GM12801 (cell line): ENCODE measurements around the gene RPRD2.

Experiments
- TF ChIP-seq, protein P1 (sequence below): IDR thresholded peaks from one replicate; pipeline ENCODE4 v1.5.1; 2011; ENCODE audit warnings: control low read depth; ENCODE audit not compliant: insufficient read length; ENCODE audit errors: extremely low read depth

Gene RPRD2

DNA sequence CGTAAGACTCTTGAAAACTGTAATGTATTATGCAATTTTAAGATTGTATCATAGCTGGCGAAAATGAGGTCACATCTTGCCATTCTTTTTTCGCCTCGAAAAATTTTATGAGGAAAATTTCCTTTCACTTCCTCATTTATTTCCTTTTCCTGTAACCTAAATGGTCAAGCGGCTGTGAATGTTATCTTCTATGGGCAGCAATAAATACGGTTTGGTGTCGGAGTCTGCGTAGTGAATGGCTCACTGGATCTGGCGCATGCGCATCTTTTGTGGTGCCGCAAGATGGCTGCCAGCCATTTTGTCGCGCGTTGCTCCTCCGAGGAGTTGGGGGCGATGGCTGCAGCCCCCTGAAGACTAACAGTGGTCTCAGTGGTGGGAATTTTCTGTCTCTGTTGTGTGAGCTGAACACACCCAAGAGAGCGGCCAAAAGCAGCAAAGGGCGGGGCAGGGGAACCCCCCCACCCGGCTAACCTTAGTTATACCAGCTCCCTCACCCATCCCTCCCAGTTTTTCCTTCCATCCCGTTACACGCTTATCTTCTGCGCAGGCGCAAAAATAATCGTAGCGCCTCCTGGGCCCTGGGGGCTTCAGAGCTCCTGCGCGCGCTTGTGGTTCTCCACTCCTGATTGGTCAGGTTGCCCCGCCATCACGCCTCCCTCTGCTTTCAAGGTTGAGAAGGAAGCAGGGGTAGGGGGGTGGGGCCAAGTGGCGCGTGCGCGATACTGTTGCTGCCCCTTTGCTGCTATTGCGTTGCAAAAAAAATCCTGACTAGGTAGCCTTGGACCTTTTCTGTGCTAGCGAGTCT, at the start of gene RPRD2:
Gene RPRD2, plus strand, starts transcription at position 722 of the 805 bp plus-strand sequence. CDS start 568 bp downstream, outside the sequence.
- TF ChIP-seq, protein P1, sequence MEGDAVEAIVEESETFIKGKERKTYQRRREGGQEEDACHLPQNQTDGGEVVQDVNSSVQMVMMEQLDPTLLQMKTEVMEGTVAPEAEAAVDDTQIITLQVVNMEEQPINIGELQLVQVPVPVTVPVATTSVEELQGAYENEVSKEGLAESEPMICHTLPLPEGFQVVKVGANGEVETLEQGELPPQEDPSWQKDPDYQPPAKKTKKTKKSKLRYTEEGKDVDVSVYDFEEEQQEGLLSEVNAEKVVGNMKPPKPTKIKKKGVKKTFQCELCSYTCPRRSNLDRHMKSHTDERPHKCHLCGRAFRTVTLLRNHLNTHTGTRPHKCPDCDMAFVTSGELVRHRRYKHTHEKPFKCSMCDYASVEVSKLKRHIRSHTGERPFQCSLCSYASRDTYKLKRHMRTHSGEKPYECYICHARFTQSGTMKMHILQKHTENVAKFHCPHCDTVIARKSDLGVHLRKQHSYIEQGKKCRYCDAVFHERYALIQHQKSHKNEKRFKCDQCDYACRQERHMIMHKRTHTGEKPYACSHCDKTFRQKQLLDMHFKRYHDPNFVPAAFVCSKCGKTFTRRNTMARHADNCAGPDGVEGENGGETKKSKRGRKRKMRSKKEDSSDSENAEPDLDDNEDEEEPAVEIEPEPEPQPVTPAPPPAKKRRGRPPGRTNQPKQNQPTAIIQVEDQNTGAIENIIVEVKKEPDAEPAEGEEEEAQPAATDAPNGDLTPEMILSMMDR: no peak

GRCh38 chr1:150320667-150320978, 43.3 kb upstream of the RPRD2 start:
- TF ChIP-seq, protein P1: no peak

DNA sequence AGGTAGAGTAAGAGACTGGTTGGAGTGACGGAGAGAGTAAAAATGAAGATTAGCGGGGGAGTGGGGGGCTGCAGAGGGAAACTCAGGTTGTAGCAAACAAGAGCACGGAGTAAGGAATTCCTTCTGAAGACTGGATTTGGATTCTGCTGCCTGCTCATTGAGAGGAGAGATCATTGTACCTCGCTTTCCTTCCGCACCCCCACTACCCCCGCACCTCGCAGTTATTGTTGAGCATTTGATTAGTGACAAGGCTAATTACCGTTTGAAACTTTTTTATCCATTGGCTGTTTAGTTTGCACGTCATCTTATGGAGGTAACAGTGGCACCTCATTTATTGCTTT, 42.2 kb upstream of the RPRD2 start:
- TF ChIP-seq, protein P1: no peak

DNA sequence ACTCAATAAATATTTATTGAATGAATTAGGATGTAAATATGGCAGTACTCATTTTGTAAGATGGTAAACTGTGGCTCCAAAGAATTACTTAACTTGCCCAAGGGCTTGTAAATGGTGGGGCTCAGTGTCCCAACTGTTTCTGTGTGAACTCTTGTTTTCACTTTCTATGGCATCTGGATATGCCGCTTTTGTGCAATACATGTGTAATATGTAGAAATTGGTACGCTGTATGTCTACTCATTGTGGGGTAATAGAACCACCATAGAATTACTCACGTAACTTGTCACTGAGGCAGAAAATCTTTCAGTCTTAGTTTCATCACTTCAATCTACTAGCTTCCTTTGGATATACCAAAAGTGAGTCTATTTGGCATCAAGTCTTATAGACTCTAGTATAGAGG, 41.6 kb upstream of the RPRD2 start:
- TF ChIP-seq, protein P1: no peak

- TF ChIP-seq, protein P1: no peak
Observed at GRCh38 chr1:150332651-150333290, 31.2 kb upstream of the RPRD2 start.

DNA sequence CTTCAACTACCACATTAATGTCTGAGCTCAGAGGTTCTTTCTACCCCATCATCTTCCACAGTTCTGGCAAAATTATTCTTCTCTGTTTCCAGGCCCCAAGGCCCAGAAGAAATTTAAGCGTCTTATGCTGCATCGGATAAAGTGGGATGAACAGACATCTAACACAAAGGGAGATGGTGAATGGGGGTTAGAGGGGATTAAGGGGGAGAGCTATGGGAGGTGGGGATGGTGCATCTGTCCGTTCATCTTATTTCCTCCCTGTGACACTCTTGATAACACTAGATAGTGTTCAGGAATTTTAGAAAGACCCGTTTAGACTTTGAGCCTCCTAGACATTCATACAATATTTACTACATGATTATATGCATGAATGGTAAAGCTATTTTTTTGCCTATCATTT, 17.6 kb upstream of the RPRD2 start:
- TF ChIP-seq, protein P1: no peak

DNA sequence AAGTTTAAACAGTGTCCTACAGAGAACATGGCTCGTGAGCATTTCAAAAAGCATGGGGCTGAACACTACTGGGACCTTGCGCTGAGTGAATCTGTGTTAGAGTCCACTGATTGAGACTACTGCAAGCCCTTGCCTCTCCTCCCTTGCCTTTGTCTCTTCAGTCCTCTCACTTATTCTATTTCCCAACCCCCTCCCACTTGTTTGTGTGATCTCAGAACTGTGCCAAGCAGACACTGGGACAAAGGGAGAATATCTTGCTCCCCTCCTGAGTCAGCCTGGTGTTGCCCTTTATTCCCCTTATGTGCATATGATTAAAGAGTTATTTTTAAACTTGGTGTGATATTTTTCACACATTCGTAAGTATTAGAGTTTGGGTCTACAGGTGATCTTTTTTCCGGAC, 11.1 kb upstream of the RPRD2 start:
- TF ChIP-seq, protein P1: no peak
